Panc1 (cell line): Measurements from ENCODE around the gene MRPL33. TPM values are rescaled to one million over a fixed set of nuclear protein-coding genes. Genes with fewer than 3 reads are reported as not detected.

Experiments used
- ATAC-seq: fragments of 200-7000 bp; cut with Tn5 transposase; 2 replicates; pipeline ENCODE4 v1.9.1; 2020; ENCODE audit warnings: mild to moderate bottlenecking, moderate library complexity
- BruUV-seq: library from RNA; stranded (reverse); fragments of 400-500 nt; replicated peaks from 2 replicates; lab custom pipeline; 2021; lab: Mats Ljungman, UMichigan
- CTCF ChIA-PET: fragments of 300-600 bp; sonication (Branson Sonifier 250); formaldehyde crosslinking; loops from one replicate; lab custom pipeline; 2022; ENCODE audit warnings: antibody characterized with exemption; lab: Charles Lee
- POLR2A ChIA-PET: fragments of 300-600 bp; sonication (Branson Sonifier 250); formaldehyde crosslinking; loops from one replicate; lab custom pipeline; 2022; ENCODE audit warnings: antibody characterized with exemption; lab: Charles Lee
- DNase-seq: peaks from one replicate; pipeline ENCODE4 v3.0.0-alpha.2; 2010; ENCODE audit warnings: low read depth, low spot score
- H3K27ac ChIP-seq: 2 replicates; pipeline ENCODE4 v1.5.1; 2011; ENCODE audit warnings: mild to moderate bottlenecking, low read length, inconsistent platforms
- H3K27me3 ChIP-seq: fragments of 200-500 bp; sonication (Bioruptor generic); 2 replicates; pipeline ENCODE4 v1.6.0; 2014; ENCODE audit warnings: low read length, inconsistent platforms; ENCODE audit not compliant: control insufficient read depth, insufficient read depth
- H3K36me3 ChIP-seq: fragments of 200-500 bp; sonication (Bioruptor generic); 2 replicates; pipeline ENCODE4 v1.5.1; 2014; ENCODE audit warnings: inconsistent platforms, mild to moderate bottlenecking, low read length, moderate library complexity; ENCODE audit not compliant: control insufficient read depth, insufficient read depth
- H3K4me1 ChIP-seq: 2 replicates; pipeline ENCODE4 v1.5.1; 2011; ENCODE audit warnings: inconsistent platforms, mild to moderate bottlenecking, low read length, moderate library complexity; ENCODE audit not compliant: control insufficient read depth, insufficient read depth
- H3K4me3 ChIP-seq, 2 experiments: 2 replicates each; pipeline ENCODE4 v1.5.1; 2011 to 2012; ENCODE audit warnings: low read depth in 2 of 2, low read length in 2 of 2, mild to moderate bottlenecking in 2 of 2, inconsistent platforms in 1 of 2, moderate library complexity in 1 of 2
- H3K9me3 ChIP-seq: fragments of 200-500 bp; sonication (Bioruptor generic); 2 replicates; pipeline ENCODE4 v1.5.1; 2014; ENCODE audit warnings: low read depth, mild to moderate bottlenecking, inconsistent platforms, low read length, moderate library complexity; ENCODE audit not compliant: control insufficient read depth, insufficient read depth
- CTCF ChIP-seq: fragments of 450-650 bp; IDR thresholded peaks from 2 replicates; pipeline ENCODE4 v1.5.1; 2017; ENCODE audit warnings: mild to moderate bottlenecking
- POLR2AphosphoS5 ChIP-seq: IDR thresholded peaks from 2 replicates; pipeline ENCODE4 v1.6.1; 2012; ENCODE audit warnings: mild to moderate bottlenecking, low read depth, low read length, moderate library complexity
- SIN3A ChIP-seq: IDR thresholded peaks from 2 replicates; pipeline ENCODE4 v1.6.1; 2012; ENCODE audit warnings: low read depth, mild to moderate bottlenecking, low read length, moderate library complexity, borderline replicate concordance; ENCODE audit not compliant: insufficient read depth
- TCF7L2 ChIP-seq: IDR thresholded peaks from 2 replicates; pipeline ENCODE4 v1.6.1; 2011; ENCODE audit warnings: mild to moderate bottlenecking, low read depth, low read length, inconsistent platforms
- in situ Hi-C: cut with HindIII; loops from 2 replicates; pipeline ENCODE4 v1.10.0; 2016; ENCODE audit warnings: low sequenced_read_pairs, low pct_unique_long_range_greater_than_20kb
- intact Hi-C: fragments of 100-400 bp; cut with micrococcal nuclease; formaldehyde crosslinking; loops from one replicate; pipeline ENCODE4 v1.10.0; 2022; ENCODE audit not compliant: unreplicated experiment
- total RNA-seq: library from RNA; stranded (reverse); gene quantifications from one replicate; pipeline ENCODE4 v1.2.1, GENCODE V29; 2021; ENCODE audit not compliant: unreplicated experiment
- TF ChIP-seq, protein P1 (sequence below), 2 experiments: IDR thresholded peaks; 2 replicates each; pipeline ENCODE4 v1.6.1; 2011 to 2012; ENCODE audit warnings: low read depth in 2 of 2, control low read depth in 1 of 2, low read length in 1 of 2, mild to moderate bottlenecking in 1 of 2, moderate library complexity in 1 of 2; ENCODE audit not compliant: insufficient read depth in 1 of 2

MRPL33 gene
- total RNA-seq, 1 experiment from 2014 or later: 61.6 TPM

DNA sequence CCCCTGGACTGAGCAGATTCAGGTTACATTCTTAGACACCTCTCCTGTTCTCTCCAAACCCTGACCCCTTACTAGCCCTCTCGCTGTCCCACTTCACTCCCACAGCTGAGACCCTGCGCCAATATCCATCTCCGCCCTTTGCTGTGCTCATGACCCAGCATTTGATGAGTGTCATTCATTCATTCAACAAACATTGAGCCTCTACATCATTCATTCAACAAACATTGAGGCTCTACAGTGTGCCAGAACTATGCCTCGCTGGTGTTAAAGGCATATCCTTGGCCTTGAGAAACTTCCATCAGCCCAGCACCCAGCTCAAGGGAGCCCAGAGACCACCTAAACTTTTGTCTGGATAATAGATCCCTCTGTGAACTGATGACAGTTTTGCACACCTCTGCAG is 41.9 kb upstream of the MRPL33 start:
- H3K27ac ChIP-seq: no peak overlapping the region
- no peaks in the 10 kb centered on the region for H3K9me3 ChIP-seq
- BruUV-seq: no TSS peak
- in situ Hi-C loops (no loop called here), intact Hi-C loops (no loop called here)
- ChIA-PET CTCF (no interaction called here), POLR2A (interaction anchor here (0.6 kb wide), 2 partner anchors 12 to 13 kb away, joined by 3 read pairs; no protein-coding TSS in a partner anchor)
- no peaks in the 10 kb centered on the region for H3K27me3 ChIP-seq
- no peak for TF ChIP-seq SIN3A
- no peak overlapping the region for H3K4me3 ChIP-seq
- DNase-seq (no peak), ATAC-seq (no peak)
- no peaks in the 10 kb centered on the region; the same call in 1 of the 2 replicates for H3K4me1 ChIP-seq
- H3K36me3 ChIP-seq: no peaks in the 10 kb centered on the region

GRCh38 chr2:27730261-27730662 is 41.3 kb upstream of the MRPL33 start:
- intact Hi-C loops: no loop called here
- ChIA-PET POLR2A (no interaction called here), CTCF (interaction anchor here (0.7 kb wide), 1 partner anchor 27 kb away, joined by 3 read pairs; no protein-coding TSS in a partner anchor)
- Histone ChIP-seq H3K4me3 (no peak overlapping the region), H3K4me1 (peaks cover 4% of the 10 kb centered on the region; the same call in 1 of the 2 replicates), H3K27me3 (no peaks in the 10 kb centered on the region), H3K27ac (no peak overlapping the region), H3K9me3 (no peaks in the 10 kb centered on the region), H3K36me3 (no peaks in the 10 kb centered on the region)
- ATAC-seq (no peak), DNase-seq (no peak)
- in situ Hi-C loops: no loop called here
- no TSS peak for BruUV-seq
- TF ChIP-seq CTCF: no peak
- TF ChIP-seq, protein P1, sequence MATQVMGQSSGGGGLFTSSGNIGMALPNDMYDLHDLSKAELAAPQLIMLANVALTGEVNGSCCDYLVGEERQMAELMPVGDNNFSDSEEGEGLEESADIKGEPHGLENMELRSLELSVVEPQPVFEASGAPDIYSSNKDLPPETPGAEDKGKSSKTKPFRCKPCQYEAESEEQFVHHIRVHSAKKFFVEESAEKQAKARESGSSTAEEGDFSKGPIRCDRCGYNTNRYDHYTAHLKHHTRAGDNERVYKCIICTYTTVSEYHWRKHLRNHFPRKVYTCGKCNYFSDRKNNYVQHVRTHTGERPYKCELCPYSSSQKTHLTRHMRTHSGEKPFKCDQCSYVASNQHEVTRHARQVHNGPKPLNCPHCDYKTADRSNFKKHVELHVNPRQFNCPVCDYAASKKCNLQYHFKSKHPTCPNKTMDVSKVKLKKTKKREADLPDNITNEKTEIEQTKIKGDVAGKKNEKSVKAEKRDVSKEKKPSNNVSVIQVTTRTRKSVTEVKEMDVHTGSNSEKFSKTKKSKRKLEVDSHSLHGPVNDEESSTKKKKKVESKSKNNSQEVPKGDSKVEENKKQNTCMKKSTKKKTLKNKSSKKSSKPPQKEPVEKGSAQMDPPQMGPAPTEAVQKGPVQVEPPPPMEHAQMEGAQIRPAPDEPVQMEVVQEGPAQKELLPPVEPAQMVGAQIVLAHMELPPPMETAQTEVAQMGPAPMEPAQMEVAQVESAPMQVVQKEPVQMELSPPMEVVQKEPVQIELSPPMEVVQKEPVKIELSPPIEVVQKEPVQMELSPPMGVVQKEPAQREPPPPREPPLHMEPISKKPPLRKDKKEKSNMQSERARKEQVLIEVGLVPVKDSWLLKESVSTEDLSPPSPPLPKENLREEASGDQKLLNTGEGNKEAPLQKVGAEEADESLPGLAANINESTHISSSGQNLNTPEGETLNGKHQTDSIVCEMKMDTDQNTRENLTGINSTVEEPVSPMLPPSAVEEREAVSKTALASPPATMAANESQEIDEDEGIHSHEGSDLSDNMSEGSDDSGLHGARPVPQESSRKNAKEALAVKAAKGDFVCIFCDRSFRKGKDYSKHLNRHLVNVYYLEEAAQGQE (IDR thresholded peaks at IDR 0.05; ENCODE audit: insufficient read depth in 1 of 2, low read depth in 2 of 2, low read length in 1 of 2): no peak
- TF ChIP-seq SIN3A: no peak
- no peak for TF ChIP-seq TCF7L2
- no peak for TF ChIP-seq POLR2AphosphoS5

DNA sequence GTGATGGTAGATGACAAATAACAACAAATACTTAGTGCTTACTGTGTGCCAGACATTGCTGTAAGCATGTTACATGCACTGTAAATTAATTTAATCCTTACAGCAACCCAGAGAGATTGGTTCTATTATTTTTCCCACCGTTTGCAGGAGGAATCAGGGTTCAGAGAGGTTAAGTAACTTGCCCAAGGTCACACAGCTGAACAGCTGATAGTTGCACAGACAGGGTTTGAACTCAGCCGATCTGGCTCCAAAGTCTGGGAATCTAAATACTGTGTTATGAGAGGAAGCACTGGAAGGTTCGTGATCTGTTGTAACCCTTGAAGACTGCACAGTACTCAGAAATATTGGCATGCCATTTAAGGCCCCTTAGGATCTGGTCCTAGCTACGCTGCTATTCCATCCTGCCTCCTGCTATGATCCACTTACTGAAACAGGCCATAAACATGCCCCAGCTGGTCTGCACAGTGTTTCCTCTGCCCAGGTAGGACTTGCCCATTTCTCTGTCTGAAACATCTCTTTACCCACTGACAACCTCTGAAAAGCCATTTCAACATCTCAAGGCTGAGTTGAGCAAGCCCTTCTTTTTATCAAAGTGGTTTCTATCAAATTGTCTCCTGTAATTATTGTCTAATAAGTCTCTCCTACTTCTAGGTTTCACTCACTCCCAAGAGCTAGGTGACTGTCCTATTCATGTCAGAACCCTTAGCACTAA is 40.4 kb upstream of the MRPL33 start:
- POLR2A ChIA-PET: no interaction called here
- TF ChIP-seq POLR2AphosphoS5 (no peak), SIN3A (no peak), CTCF (no peak), TCF7L2 (no peak)
- TF ChIP-seq, protein P1 (IDR thresholded peaks at IDR 0.05; ENCODE audit: insufficient read depth in 1 of 2, low read depth in 2 of 2, low read length in 1 of 2): no peak
- CTCF ChIA-PET: no interaction called here
- in situ Hi-C loops: no loop called here
- no peak for ATAC-seq
- BruUV-seq: no TSS peak
- Histone ChIP-seq H3K9me3 (no peaks in the 10 kb centered on the region), H3K36me3 (no peaks in the 10 kb centered on the region), H3K27me3 (no peaks in the 10 kb centered on the region), H3K4me1 (peaks cover 4% of the 10 kb centered on the region; the same call in 1 of the 2 replicates), H3K4me3 (no peak overlapping the region), H3K27ac (no peak overlapping the region)
- intact Hi-C loops: no loop called here
- no peak for DNase-seq
